ENCODE measurements around the gene EN2. TPM values are rescaled to one million over a fixed set of nuclear protein-coding genes. Genes with fewer than 3 reads are reported as not detected.

Gene EN2
- total RNA-seq, 1 experiment from 2014 or later: not detected

DNA sequence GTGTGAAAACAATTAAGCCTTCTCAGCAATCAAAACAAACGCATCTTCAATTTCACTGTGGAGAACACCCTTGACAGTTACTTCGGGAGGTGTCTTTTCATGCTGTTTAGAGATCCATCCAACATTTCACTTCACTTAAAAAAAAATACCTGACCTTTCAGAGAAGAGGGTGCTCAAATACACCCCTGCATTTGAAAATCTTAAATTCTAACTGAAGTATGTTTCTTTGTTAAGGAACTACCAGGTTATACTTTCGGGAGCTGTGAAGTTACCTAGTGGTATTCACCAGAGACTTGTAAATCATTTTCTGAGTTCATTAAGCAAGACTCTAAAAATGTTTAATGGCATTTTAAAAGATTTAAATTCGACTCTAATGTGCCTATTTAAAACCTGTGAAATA is 49.6 kb downstream of the EN2 start:
- peaks cover 6% of the 10 kb centered on the region for H3K4me1 Mint-ChIP-seq (ENCODE audit: insufficient read depth, unreplicated experiment)
- CTCF ChIA-PET: interaction anchor here (0.7 kb wide), 1 partner anchor 37 kb away, joined by 3 read pairs; no protein-coding TSS in a partner anchor
- peaks cover 100% of the 10 kb centered on the region for H3K27me3 Mint-ChIP-seq (ENCODE audit: insufficient read depth, unreplicated experiment)
- POLR2A ChIA-PET: interaction anchor here (0.6 to 0.7 kb wide), 2 partner anchors 31 to 511 kb away, joined by 3 read pairs; no protein-coding TSS in a partner anchor
- no peaks in the 10 kb centered on the region for H3K36me3 Mint-ChIP-seq (ENCODE audit: insufficient read depth, unreplicated experiment)
- no peak for TF ChIP-seq CTCF (IDR thresholded peaks at IDR 0.05; ENCODE audit: unreplicated experiment)
- H3K4me3 Mint-ChIP-seq (ENCODE audit: unreplicated experiment): no peak overlapping the region
- BruUV-seq (replicated peaks): no TSS peak
- H3K27ac Mint-ChIP-seq (ENCODE audit: low read depth, unreplicated experiment): no peak overlapping the region
- intact Hi-C loops (cut with micrococcal nuclease): loop anchor here (10.0 kb wide), 1 partner anchor 123 kb away; no protein-coding TSS in a partner anchor
- no peak for DNase-seq (ENCODE audit: unreplicated experiment)
- no peaks in the 10 kb centered on the region for H3K9me3 Mint-ChIP-seq (ENCODE audit: unreplicated experiment)

GRCh38 chr7:155508376-155509358 is 50.7 kb downstream of the EN2 start:
- Mint-ChIP-seq H3K27me3 (ENCODE audit: insufficient read depth, unreplicated experiment) (peaks cover 100% of the 10 kb centered on the region), H3K36me3 (ENCODE audit: insufficient read depth, unreplicated experiment) (no peaks in the 10 kb centered on the region), H3K27ac (ENCODE audit: low read depth, unreplicated experiment) (no peak overlapping the region), H3K4me3 (ENCODE audit: unreplicated experiment) (no peak overlapping the region), H3K9me3 (ENCODE audit: unreplicated experiment) (no peaks in the 10 kb centered on the region), H3K4me1 (ENCODE audit: insufficient read depth, unreplicated experiment) (peaks cover 6% of the 10 kb centered on the region)
- ChIA-PET CTCF (no interaction called here), POLR2A (no interaction called here)
- BruUV-seq (replicated peaks): no TSS peak
- TF ChIP-seq CTCF (IDR thresholded peaks at IDR 0.05; ENCODE audit: unreplicated experiment): no peak
- intact Hi-C loops (cut with micrococcal nuclease): loop anchor here (10.0 kb wide), 1 partner anchor 124 kb away; no protein-coding TSS in a partner anchor
- no peak for DNase-seq (ENCODE audit: unreplicated experiment)

- Mint-ChIP-seq H3K4me1 (ENCODE audit: insufficient read depth, unreplicated experiment) (peaks cover 6% of the 10 kb centered on the region), H3K27me3 (ENCODE audit: insufficient read depth, unreplicated experiment) (peaks cover 100% of the 10 kb centered on the region), H3K4me3 (ENCODE audit: unreplicated experiment) (no peak overlapping the region), H3K36me3 (ENCODE audit: insufficient read depth, unreplicated experiment) (no peaks in the 10 kb centered on the region), H3K27ac (ENCODE audit: low read depth, unreplicated experiment) (no peak overlapping the region), H3K9me3 (ENCODE audit: unreplicated experiment) (no peaks in the 10 kb centered on the region)
- intact Hi-C loops (cut with micrococcal nuclease): loop anchor here (10.0 kb wide), 1 partner anchor 125 kb away; no protein-coding TSS in a partner anchor
- TF ChIP-seq CTCF (IDR thresholded peaks at IDR 0.05; ENCODE audit: unreplicated experiment): no peak
- BruUV-seq (replicated peaks): no TSS peak
- CTCF ChIA-PET: no interaction called here
- POLR2A ChIA-PET: no interaction called here
- no peak for DNase-seq (ENCODE audit: unreplicated experiment)
These were observed 51.4 kb downstream of the EN2 start for GRCh38 chr7:155509359-155509724.

GRCh38 chr7:155509725-155510551 is 52.0 kb downstream of the EN2 start:
- TF ChIP-seq CTCF (IDR thresholded peaks at IDR 0.05; ENCODE audit: unreplicated experiment): no peak
- no peak overlapping the region for H3K4me3 Mint-ChIP-seq (ENCODE audit: unreplicated experiment)
- H3K36me3 Mint-ChIP-seq (ENCODE audit: insufficient read depth, unreplicated experiment): no peaks in the 10 kb centered on the region
- CTCF ChIA-PET: interaction anchor here (0.6 to 0.7 kb wide), 2 partner anchors 89 kb away, joined by 3 to 5 read pairs; no protein-coding TSS in a partner anchor
- POLR2A ChIA-PET: no interaction called here
- H3K27me3 Mint-ChIP-seq (ENCODE audit: insufficient read depth, unreplicated experiment): peaks cover 100% of the 10 kb centered on the region
- no TSS peak for BruUV-seq (replicated peaks)
- H3K27ac Mint-ChIP-seq (ENCODE audit: low read depth, unreplicated experiment): no peak overlapping the region
- H3K4me1 Mint-ChIP-seq (ENCODE audit: insufficient read depth, unreplicated experiment): peaks cover 6% of the 10 kb centered on the region
- no peak for DNase-seq (ENCODE audit: unreplicated experiment)
- H3K9me3 Mint-ChIP-seq (ENCODE audit: unreplicated experiment): no peaks in the 10 kb centered on the region
- intact Hi-C loops (cut with micrococcal nuclease): loop anchor here (10.0 kb wide), 1 partner anchor 125 kb away; no protein-coding TSS in a partner anchor
